Measurements from ENCODE around the gene CPXM2.

The CPXM2 gene

DNA sequence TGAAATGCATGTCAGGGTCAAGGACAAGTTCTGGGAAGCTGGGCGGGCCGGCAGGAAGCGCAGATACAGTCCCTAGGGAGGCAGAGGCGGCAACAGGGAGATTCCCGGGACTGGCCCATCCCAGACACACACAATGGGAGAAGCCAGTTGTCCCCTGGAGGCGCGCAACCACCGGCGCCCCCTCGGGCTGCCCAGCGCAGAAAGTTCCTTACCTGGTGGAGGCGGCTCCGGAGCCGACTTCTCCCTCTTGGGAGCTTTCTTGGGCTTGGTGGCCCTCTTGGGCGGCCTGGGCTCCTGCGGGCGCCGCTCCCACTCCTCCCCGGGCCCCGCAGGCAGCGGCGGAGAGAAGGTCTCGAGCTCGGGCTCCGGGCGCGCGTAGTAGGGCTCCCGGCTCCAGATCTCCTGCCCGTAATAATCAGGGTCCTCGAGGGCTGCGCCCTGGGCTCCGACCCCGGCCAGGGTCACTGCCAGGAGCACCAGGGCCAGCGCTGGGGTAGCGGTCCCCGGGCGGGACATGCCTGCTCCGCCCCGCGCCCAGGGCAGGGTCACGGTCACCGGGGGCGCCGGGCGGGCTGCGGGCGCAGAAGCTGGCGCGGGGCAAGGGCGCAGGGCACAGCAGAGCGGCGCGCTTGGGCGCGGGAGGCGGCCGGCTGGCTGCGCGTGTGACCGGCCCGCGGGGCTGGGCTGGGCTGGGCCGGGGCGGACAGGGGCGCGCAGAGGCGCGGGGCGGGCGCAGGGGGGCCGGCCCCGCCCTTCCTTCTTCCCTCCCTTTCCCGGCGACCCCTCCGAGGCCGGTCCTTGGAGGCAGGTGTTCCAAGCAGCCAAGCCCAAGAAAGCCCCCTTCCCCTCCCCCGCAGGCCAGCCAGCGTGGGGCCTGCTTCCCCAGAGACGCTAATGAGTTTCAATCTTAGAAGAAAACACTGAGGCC, at the start of gene CPXM2:
TSS of gene CPXM2 (minus strand) at position 664 of the 928 bp plus-strand sequence. CDS start at position 516, 148 bp downstream.
- no peak for DNase-seq

DNA sequence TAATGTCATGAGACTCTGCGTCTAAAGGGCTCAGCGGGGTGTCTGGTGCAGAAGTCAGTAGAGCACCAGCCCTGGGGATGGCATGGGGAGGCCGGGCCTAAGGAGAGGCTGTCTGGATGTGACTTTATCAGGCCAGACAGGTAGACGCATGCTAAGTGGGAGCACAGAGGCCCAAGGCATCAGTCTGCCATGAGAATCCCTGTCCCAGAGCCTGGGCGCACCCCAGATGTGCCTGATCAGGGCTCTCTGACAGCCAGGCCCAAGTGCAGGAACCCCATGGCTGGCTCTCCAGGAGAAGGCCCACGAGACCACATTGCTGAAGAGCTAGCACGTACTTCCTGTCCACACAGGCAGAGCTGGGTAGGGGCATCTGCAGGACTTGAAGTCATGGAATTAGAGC, 48.0 kb upstream of the CPXM2 start:
- no peak for DNase-seq

- no peak for DNase-seq
Measured at GRCh38 chr10:123938890-123939289, 47.3 kb upstream of the CPXM2 start.

DNA sequence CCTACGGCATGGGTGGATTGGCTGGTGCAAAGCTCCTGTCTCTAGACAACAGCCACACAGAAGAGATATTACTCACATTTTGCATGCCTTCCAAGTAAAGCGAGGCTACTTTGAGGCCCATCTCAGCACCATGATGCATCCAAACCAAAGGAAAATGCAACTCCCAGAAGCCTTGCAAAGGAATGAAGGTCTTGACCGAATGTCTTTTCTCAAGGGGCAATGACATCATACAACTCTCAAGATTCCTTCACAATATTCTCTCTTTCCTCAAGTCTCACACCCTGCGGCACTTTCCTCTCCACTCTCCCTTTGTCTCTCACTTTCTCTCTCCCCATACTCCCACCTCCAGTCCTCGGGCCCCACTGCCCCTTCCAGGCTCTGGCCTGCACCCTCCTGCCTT, 44.8 kb upstream of the CPXM2 start:
- no peak for DNase-seq

DNA sequence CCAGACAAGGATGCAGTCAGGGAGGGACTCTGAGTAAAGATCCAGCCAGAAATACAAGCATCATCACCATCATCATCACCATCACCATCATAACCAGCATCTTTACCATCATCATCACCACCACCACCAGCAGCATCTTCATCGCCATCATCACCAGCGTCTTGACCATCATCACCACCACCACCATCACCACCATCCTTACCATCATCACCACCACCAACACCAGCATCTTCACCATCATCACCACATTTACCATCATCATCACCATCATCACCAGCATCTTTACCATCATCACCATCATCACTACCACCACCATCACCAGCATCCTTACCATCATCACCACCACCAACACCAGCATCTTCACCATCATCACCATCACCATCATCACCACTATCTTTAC, 44.1 kb upstream of the CPXM2 start:
- DNase-seq = no peak

DNA sequence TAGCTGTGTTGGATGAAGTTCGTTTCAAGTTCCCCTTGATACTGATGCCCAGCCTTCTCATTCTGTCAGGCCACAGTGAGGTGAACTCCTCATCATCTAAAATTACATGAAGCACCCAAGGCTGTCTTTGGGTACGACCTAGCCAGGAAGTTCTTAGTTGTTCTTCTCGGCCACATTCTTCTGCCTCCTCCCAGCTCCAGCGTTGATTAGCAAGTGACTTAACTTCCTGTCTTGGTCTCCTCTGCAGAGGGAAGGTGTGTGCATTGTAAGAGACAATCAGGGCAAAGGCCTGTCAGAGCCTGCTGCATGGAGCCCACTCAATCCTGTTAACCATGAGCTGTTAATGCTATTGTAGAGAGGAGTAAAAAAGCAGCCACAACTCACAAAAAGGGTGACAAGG, 43.2 kb upstream of the CPXM2 start:
- no peak for DNase-seq

- no peak for DNase-seq
Measured at GRCh38 chr10:123930340-123931001, 38.9 kb upstream of the CPXM2 start.

GRCh38 chr10:123929791-123930190, 38.2 kb upstream of the CPXM2 start:
- DNase-seq = no peak

DNA sequence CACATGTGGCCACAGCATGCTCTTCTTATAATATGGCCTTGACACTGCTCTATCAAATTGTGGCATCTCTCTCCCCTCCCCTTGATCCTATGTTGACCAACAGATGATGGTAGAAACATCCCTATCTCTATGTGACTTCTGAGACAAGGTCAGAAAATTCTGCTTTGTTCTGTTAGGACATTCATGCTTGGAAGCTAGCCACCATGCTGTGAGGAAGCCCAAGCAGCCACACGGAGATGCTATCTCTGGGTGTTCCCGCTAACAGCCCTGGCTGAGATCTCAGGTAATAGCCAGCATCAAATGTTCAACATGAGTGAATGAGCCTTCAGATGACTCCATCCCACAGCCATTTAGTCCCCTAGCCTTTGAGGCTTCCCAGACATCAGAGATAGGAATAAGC, 36.8 kb upstream of the CPXM2 start:
- no peak for DNase-seq

DNA sequence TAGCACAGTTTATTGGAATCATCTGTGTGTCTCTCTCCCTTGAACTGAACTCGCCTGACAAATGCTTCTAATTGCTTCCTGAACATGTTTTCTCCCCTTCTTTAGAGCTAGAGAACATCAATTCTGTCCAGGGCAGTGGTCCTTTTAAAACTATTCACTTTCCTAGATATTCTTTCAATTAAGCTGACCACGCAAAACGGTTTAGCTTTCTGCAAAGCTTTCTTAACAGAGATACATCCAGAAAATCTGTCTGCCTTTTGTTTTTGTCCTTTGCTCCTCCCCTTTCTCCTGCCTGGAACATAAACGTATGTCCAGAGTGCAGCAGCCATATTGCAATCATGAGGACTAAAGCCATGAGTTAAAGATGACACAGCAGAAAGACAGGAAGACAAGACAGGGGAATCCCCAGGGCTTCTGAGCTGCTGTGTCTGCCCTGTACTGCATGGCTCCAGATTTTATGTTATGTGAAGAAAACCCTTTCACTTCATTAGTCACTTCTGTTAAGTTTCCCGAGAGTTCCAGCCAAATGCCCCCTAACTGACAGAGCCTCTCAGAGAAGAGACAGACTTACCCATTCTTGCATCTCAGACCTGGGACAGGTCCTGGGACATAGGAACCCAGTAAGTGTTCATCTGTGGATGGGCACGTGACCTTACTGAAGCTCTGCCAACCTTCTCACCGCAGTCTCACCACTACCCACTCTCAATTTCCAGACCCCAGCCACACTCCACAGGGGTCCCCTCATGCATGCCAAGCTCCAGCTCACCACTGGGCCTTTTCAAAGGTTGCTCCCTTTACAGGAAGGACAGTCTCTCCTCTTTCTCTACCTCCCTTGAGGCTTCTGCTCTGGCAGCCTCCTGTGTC, 35.0 kb upstream of the CPXM2 start:
- DNase-seq = peak in 1 of 2 experiments; percentile 1

GRCh38 chr10:123922126-123922525, 30.5 kb upstream of the CPXM2 start:
- DNase-seq = no peak

- DNase-seq = no peak
Measured at GRCh38 chr10:123916775-123917174, 25.2 kb upstream of the CPXM2 start.

DNA sequence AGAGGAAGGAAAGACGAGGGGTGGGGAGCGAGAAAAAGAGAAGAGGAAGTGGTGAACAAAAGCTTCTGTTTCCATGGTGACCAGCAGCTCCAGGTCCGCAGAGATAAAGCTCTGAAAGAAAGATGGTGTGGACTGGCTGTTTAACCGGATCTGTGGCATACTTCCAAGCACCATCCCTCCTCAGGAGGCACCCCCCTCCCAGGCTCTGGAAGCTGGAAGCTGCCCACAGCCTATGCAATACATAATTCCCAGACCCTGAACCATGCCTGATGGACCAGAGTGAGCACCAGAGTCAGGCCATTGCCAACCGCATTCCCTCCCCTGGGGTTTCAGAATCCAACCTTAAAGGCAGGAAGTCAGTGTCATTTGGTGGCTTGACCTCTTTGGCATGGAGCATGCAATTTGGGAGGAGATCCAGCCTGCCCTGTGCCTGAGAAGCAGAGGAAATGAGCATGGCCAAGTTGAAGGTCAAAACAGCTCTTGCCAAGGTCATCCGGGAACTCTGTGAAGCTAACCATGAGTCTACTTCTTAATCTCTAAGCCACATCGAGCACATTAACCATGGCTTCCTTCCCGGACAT, 22.2 kb upstream of the CPXM2 start:
- no peak for DNase-seq

DNA sequence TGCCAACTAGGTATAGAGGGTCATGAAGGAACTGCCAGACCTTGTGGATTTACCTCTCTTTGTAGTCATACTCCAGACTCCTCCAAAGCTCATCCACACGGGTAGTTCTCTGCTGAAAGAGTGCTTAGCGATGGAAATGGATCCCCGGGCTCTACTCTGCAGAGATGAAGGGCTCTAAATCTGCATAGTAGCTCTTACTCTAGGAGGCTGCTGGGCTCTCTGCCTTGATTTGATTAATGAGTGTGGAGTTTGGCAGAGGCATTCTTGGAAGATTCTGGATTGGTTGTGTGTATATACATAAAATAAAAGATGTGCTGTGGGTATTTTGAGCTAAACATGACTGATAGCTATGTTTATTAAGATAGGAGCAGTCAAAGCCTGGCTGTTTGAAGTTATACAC, 21.3 kb upstream of the CPXM2 start:
- no peak for DNase-seq

DNA sequence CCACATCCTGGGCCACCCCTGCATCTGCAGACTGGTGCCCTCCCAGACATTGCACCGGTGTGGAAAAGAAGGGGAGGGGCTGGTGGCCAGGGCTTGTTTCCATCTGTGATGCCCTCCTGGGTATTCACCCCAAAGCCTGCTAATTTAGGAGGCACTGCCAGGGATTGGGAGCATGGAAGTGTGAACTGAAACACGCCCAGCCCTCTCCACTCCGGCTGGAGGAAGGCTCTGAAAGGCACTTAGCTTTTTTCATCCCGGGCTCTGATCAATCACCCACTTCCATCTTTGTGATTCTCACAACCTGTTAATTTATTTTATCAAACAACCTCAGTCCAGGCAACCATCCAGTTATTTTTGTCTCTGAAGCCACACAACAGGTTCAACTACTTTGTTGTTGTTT, 20.9 kb upstream of the CPXM2 start:
- no peak for DNase-seq

DNA sequence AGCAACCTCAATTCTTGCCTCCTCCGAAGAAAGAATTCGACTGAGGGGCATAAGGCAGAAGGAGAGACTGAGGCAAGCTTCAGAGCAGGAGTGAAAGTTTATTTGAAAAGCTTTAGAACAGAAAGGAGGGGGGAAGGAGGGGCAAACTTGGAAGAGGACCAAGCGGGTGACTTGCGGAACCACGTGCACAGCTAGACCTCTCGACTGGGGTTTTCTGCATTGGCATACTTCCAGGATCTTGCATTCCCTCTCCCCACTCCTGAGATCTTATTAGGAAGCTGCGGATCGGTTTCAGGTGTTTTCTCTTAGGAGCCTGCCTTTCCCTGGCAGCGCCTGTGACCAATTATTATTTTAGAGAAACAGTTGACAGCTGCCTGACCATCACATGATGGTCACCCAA, 20.3 kb upstream of the CPXM2 start:
- DNase-seq = no peak

- no peak for DNase-seq
Measured at GRCh38 chr10:123909866-123910265, 18.3 kb upstream of the CPXM2 start.

DNA sequence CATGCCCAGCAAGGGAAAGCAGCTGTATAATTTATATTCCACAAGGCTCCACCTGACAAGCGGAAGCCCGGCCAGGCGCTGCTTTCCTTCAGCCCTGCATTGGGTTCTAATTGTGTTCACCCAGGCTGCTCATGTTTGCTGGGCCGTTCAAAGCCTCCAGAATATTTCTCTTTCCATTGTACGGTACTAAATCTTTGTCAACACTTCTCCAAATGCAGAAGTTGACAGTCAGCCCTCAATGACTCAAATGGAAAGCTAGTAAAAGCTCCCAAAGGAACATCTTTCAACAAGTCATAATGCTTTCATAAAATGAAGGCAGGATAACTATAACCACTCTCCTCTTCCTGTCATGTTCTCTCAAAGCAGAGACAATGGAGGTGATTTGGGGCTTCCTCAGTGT, 17.8 kb upstream of the CPXM2 start:
- DNase-seq = no peak

DNA sequence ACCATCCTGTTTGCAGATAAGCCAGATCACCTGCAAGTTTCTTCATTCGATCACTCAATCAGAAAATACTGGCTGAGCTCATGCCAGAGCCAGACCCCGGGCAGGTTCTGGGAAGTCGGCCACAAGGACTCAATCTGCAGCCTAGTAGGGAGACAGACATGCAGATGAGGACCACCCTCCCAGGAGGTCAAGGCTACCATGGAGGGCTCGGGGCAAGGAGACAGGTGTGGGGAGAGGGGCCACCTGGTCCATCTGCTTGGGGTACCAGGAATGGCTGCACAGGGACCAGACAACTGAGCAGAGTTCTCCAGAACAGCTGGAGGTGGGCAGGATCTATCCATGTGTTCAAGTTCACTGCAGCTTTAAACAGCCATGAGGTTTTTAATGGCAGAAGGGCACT, 16.8 kb upstream of the CPXM2 start:
- no peak for DNase-seq

DNA sequence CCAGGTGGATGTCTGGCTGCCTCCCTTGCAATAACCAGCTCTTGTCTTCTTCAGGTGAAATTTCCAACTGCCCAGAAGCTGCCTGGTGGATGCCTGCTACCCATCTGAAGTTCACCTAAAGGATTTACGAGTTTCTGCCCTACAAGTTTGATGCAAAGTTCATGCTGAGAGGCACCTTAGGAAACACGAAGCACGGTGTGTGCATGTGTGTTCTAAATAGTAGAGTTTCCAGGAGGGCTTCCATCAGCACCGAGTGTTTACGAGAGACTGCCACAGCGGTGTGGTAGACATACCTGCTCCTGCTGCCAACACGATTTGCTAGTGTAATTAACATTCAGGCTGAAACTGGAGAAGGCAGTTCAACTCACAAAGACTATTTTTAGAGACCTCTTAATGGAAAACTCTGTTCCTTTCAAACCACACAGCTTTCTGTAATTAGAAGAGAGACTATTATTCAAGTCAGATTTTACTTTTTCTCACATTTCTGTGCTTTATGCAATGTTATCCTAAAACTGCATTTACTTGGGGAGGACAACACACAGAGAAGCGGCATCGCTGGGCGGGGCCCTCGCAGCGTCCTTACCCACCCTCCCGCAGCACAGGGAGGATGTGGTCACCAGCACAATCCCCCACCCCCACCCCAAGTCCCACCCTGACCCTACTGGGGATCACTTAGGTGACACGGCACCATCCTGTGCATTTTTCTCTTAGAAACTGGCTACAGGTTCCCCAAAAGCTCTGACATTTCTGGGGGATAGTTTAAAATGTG, 15.5 kb upstream of the CPXM2 start:
- DNase-seq = no peak

GRCh38 chr10:123906296-123906695, 14.7 kb upstream of the CPXM2 start:
- DNase-seq = no peak

DNA sequence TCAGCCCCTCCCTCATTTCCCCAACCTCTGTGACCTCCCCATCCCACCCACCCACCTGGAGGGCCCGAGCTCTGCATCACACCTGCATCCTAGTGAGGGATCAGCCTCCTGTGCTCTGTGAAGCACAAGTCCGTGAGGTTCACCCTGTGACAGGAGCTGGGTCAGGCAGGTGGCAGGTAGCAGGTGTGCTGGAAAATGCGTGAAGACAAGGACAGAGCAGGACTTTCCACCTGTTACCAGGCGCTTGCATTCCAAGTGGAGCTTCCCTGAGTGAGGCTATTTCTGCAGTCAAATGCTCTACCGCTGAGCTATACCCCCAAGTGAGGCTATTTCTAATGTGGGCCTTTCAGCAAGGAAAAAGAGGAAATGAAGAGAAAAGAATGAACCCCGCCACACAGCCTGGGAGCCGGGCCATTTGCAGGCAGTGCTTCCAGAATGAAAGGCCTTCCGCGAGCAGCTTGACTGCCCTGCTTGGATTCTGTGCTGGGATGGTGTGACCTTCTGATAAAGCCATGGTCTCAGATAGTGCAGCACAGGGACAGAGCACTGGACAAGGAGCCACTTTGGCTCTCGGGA, 13.3 kb upstream of the CPXM2 start:
- no peak for DNase-seq

All from SW 1271 (cell line).